Stimulated activated effector memory CD8-positive, alpha-beta T cell treated with anti-CD3 and anti-CD28 coated beads, Interleukin-12 subunit alpha, Interleukin-12 subunit beta, amount 100 ng/mL, for 72 hours (primary cell): Measurements from ENCODE around the gene OLIG2.

ENCODE experiments used
- ATAC-seq: fragments of 150-1000 bp; cut with Tn5 transposase; 2 replicates; pipeline ENCODE4 v1.10.0; 2021
- DNase-seq, 2 donors: peaks; one replicate each; pipeline ENCODE4 v3.0.0; 2021 to 2022; ENCODE audit warnings: low spot score in 2 of 2
- H3K27ac Mint-ChIP-seq: one replicate; pipeline ENCODE4 v1.8.0; 2022; ENCODE audit warnings: mild to moderate bottlenecking, mixed read lengths
- H3K36me3 Mint-ChIP-seq: one replicate; pipeline ENCODE4 v1.8.0; 2022; ENCODE audit warnings: mild to moderate bottlenecking, mixed read lengths
- H3K4me1 Mint-ChIP-seq: one replicate; pipeline ENCODE4 v1.8.0; 2022; ENCODE audit warnings: mixed read lengths
- H3K4me3 Mint-ChIP-seq: one replicate; pipeline ENCODE4 v1.8.0; 2022; ENCODE audit warnings: mild to moderate bottlenecking, mixed read lengths
- H3K9me3 Mint-ChIP-seq: one replicate; pipeline ENCODE4 v1.8.0; 2022; ENCODE audit warnings: mixed read lengths

The OLIG2 gene

DNA sequence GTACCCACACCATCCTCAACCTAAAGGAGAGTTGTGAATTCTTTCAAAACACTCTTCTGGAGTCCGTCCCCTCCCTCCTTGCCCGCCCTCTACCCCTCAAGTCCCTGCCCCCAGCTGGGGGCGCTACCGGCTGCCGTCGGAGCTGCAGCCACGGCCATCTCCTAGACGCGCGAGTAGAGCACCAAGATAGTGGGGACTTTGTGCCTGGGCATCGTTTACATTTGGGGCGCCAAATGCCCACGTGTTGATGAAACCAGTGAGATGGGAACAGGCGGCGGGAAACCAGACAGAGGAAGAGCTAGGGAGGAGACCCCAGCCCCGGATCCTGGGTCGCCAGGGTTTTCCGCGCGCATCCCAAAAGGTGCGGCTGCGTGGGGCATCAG, 638 bp upstream of the OLIG2 start:
- Mint-ChIP-seq H3K4me3 (no peak overlapping the region), H3K4me1 (peaks cover 67% of the 10 kb centered on the region), H3K9me3 (no peaks in the 10 kb centered on the region), H3K36me3 (peaks cover 13% of the 10 kb centered on the region), H3K27ac (no peak overlapping the region)
- no peak for DNase-seq
- ATAC-seq, result no peak

DNA sequence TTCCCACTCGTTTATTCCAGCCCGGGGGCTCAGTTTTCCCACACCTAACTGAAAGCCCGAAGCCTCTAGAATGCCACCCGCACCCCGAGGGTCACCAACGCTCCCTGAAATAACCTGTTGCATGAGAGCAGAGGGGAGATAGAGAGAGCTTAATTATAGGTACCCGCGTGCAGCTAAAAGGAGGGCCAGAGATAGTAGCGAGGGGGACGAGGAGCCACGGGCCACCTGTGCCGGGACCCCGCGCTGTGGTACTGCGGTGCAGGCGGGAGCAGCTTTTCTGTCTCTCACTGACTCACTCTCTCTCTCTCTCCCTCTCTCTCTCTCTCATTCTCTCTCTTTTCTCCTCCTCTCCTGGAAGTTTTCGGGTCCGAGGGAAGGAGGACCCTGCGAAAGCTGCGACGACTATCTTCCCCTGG, 716 bp downstream of the OLIG2 start:
- DNase-seq (no peak), ATAC-seq (no peak)
- H3K36me3 Mint-ChIP-seq, result peaks cover 13% of the 10 kb centered on the region
- H3K9me3 Mint-ChIP-seq, result no peaks in the 10 kb centered on the region
- H3K4me3 Mint-ChIP-seq, result peak overlapping the region; percentile 43
- no peak overlapping the region for H3K27ac Mint-ChIP-seq
- H3K4me1 Mint-ChIP-seq, result peaks cover 54% of the 10 kb centered on the region

DNA sequence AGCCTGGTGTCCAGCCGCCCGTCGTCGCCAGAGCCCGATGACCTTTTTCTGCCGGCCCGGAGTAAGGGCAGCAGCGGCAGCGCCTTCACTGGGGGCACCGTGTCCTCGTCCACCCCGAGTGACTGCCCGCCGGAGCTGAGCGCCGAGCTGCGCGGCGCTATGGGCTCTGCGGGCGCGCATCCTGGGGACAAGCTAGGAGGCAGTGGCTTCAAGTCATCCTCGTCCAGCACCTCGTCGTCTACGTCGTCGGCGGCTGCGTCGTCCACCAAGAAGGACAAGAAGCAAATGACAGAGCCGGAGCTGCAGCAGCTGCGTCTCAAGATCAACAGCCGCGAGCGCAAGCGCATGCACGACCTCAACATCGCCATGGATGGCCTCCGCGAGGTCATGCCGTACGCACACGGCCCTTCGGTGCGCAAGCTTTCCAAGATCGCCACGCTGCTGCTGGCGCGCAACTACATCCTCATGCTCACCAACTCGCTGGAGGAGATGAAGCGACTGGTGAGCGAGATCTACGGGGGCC, 1.2 kb downstream of the OLIG2 start:
- Mint-ChIP-seq H3K4me1 (peaks cover 52% of the 10 kb centered on the region), H3K27ac (no peak overlapping the region), H3K36me3 (peaks cover 13% of the 10 kb centered on the region), H3K4me3 (peak overlapping the region; percentile 43), H3K9me3 (no peaks in the 10 kb centered on the region)
- no peak for ATAC-seq
- peak in 1 of 2 donors; percentile 57 for DNase-seq

DNA sequence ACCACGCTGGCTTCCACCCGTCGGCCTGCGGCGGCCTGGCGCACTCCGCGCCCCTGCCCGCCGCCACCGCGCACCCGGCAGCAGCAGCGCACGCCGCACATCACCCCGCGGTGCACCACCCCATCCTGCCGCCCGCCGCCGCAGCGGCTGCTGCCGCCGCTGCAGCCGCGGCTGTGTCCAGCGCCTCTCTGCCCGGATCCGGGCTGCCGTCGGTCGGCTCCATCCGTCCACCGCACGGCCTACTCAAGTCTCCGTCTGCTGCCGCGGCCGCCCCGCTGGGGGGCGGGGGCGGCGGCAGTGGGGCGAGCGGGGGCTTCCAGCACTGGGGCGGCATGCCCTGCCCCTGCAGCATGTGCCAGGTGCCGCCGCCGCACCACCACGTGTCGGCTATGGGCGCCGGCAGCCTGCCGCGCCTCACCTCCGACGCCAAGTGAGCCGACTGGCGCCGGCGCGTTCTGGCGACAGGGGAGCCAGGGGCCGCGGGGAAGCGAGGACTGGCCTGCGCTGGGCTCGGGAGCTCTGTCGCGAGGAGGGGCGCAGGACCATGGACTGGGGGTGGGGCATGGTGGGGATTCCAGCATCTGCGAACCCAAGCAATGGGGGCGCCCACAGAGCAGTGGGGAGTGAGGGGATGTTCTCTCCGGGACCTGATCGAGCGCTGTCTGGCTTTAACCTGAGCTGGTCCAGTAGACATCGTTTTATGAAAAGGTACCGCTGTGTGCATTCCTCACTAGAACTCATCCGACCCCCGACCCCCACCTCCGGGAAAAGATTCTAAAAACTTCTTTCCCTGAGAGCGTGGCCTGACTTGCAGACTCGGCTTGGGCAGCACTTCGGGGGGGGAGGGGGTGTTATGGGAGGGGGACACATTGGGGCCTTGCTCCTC, 1.9 kb downstream of the OLIG2 start:
- Mint-ChIP-seq H3K9me3 (no peaks in the 10 kb centered on the region), H3K4me3 (peak overlapping the region; percentile 43), H3K4me1 (peaks cover 45% of the 10 kb centered on the region), H3K36me3 (peaks cover 13% of the 10 kb centered on the region), H3K27ac (no peak overlapping the region)
- ATAC-seq, result no peak
- DNase-seq, result no peak

DNA sequence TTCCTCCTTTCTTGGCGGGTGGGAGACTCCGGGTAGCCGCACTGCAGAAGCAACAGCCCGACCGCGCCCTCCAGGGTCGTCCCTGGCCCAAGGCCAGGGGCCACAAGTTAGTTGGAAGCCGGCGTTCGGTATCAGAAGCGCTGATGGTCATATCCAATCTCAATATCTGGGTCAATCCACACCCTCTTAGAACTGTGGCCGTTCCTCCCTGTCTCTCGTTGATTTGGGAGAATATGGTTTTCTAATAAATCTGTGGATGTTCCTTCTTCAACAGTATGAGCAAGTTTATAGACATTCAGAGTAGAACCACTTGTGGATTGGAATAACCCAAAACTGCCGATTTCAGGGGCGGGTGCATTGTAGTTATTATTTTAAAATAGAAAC, 2.5 kb downstream of the OLIG2 start:
- ATAC-seq, result no peak
- no peak overlapping the region for H3K27ac Mint-ChIP-seq
- no peaks in the 10 kb centered on the region for H3K9me3 Mint-ChIP-seq
- peaks cover 43% of the 10 kb centered on the region for H3K4me1 Mint-ChIP-seq
- H3K4me3 Mint-ChIP-seq, result peak overlapping the region; percentile 39
- H3K36me3 Mint-ChIP-seq, result peaks cover 13% of the 10 kb centered on the region
- DNase-seq, result no peak

DNA sequence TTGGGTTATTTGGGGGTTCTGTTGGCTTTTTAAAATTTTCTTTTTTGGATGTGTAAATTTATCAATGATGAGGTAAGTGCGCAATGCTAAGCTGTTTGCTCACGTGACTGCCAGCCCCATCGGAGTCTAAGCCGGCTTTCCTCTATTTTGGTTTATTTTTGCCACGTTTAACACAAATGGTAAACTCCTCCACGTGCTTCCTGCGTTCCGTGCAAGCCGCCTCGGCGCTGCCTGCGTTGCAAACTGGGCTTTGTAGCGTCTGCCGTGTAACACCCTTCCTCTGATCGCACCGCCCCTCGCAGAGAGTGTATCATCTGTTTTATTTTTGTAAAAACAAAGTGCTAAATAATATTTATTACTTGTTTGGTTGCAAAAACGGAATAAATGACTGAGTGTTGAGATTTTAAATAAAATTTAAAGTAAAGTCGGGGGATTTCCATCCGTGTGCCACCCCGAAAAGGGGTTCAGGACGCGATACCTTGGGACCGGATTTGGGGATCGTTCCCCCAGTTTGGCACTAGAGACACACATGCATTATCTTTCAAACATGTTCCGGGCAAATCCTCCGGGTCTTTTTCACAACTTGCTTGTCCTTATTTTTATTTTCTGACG, 3.1 kb downstream of the OLIG2 start:
- Mint-ChIP-seq H3K27ac (no peak overlapping the region), H3K9me3 (no peaks in the 10 kb centered on the region), H3K4me1 (peaks cover 40% of the 10 kb centered on the region), H3K4me3 (peak overlapping the region; percentile 39), H3K36me3 (peaks cover 13% of the 10 kb centered on the region)
- no peak for ATAC-seq
- no peak for DNase-seq

DNA sequence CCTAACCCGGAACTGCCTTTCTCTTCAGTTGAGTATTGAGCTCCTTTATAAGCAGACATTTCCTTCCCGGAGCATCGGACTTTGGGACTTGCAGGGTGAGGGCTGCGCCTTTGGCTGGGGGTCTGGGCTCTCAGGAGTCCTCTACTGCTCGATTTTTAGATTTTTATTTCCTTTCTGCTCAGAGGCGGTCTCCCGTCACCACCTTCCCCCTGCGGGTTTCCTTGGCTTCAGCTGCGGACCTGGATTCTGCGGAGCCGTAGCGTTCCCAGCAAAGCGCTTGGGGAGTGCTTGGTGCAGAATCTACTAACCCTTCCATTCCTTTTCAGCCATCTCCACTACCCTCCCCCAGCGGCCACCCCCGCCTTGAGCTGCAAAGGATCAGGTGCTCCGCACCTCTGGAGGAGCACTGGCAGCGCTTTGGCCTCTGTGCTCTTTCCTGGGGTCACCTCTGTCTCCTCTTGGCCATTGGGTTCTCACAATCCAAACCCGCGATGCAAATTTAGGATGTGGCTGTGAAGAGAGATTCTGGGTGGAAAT, 3.7 kb downstream of the OLIG2 start:
- Mint-ChIP-seq H3K4me3 (peak overlapping the region; percentile 39), H3K27ac (no peak overlapping the region), H3K36me3 (peaks cover 13% of the 10 kb centered on the region), H3K9me3 (no peaks in the 10 kb centered on the region), H3K4me1 (peaks cover 35% of the 10 kb centered on the region)
- DNase-seq, result no peak
- ATAC-seq, result no peak

DNA sequence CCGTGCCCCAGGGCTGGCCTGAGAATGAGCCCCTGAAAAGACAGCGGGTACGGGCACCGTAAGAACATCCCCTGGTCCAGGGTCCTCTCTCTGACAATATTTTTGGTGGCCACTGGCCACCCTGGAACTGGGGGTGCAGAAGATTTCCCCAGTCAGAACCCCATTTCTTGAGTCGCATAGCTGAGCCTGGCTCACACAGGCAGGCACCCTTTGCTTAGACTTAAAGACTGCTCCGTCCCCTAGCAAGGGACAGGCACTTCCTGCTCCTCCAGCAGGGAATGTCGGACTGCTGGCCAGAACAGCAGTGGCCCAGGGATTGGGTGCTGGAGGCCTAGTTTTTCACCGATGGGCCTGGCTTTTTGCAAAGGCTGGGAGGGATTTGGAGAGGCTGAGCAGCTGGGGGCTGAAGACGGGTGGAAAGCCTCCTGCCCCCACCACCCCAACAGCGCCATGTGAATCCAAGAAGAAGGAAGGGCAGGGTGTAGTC, 4.3 kb downstream of the OLIG2 start:
- H3K9me3 Mint-ChIP-seq, result no peaks in the 10 kb centered on the region
- H3K36me3 Mint-ChIP-seq, result peaks cover 13% of the 10 kb centered on the region
- ATAC-seq (no peak), DNase-seq (no peak)
- peak overlapping the region; percentile 39 for H3K4me3 Mint-ChIP-seq
- H3K27ac Mint-ChIP-seq, result no peak overlapping the region
- peaks cover 33% of the 10 kb centered on the region for H3K4me1 Mint-ChIP-seq

DNA sequence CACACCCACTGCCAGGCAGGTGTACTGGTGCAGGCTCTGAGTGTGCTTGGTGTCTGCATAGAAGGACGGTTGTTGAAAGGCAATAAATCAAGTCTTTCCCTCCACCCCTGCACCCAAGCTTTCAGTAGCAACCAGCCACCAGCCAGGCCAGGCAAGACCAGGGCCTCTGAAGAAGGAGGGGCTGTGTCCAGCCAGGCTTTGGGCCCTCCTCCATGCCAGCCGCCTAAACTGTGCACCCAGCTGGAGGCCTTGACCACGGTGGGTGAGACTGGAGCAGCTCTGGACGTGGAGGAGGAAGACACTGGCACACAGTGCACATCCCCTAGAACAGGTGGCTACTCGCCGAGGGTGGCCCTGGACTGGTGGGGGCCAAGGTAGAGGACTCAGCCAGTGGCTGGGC, 4.9 kb downstream of the OLIG2 start:
- peaks cover 33% of the 10 kb centered on the region for H3K4me1 Mint-ChIP-seq

DNA sequence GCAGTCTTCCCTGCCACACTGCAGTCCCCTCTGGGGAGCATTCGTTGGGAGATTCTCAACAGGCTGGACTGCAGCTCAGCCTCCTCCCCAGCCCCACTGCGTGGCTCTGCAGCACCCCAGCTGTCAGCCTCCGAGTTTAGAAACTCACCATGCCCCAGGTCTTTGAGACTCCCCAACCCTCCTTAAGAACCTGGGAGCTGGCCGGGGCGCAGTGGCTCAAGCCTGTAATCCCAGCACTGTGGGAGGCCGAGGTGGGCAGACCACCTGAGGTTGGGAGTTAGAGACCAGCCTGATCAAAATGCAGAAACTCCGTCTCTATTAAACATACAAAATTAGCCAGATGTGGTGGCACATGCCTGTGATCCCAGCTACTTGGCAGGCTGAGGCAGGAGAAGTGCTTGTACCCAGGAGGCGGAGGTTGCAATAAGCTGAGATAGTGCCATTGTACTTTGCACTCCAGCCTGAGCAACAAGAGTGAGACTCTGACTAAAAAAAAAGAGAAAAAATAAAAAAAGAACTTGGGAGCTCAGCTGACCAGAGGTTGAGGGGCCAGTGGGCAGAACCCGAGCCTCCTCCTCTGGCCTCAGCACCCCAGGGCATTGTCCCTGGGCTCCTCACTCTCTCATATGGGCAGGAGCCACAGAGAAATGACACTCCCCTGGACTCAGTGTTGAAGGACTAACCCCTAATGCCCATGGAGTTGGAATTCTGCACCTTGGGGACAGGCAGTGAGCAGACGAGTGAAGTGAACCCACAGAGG, 5.6 kb downstream of the OLIG2 start:
- ATAC-seq, result no peak
- no peak for DNase-seq
- H3K4me1 Mint-ChIP-seq, result peaks cover 30% of the 10 kb centered on the region
- peaks cover 6% of the 10 kb centered on the region for H3K36me3 Mint-ChIP-seq
- H3K9me3 Mint-ChIP-seq, result no peaks in the 10 kb centered on the region
- no peak overlapping the region for H3K4me3 Mint-ChIP-seq
- H3K27ac Mint-ChIP-seq, result no peak overlapping the region

More for the DNA sequence above, 4.9 kb downstream of the OLIG2 start:
- Mint-ChIP-seq H3K9me3 (no peaks in the 10 kb centered on the region), H3K36me3 (peaks cover 13% of the 10 kb centered on the region), H3K27ac (no peak overlapping the region), H3K4me3 (no peak overlapping the region)
- DNase-seq (no peak), ATAC-seq (no peak)

DNA sequence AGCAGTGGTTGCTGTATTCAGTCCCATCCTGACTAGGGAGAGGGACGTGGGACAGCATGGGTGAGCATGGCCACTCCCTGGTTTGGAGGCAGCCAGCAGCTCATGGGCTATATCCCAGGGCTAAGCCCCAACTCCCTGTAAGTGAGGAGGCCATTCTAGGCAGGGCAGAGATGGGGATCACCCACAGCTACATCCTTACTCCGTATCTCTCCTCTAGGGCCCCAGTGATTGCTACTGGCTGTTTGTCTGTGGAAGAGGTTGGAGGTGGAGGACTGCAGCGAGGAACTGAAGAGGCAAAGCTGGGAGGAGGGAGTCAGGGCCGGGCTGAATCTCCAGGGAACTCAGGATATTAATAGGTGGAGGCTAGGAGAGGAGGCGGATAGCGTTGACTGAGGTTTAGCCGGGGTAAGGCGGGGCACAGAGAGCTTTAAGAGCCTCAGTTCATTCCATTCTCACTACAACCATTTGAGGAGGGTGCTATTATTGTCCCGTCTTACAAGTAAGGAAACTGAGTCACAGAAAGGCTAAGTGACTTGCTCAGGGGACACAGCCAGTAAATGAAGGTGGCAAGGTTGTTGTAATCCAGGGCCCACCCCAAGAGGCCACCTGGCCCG, 6.8 kb downstream of the OLIG2 start:
- ATAC-seq (no peak), DNase-seq (no peak)
- H3K9me3 Mint-ChIP-seq, result no peaks in the 10 kb centered on the region
- H3K4me3 Mint-ChIP-seq, result no peak overlapping the region
- H3K4me1 Mint-ChIP-seq, result peaks cover 33% of the 10 kb centered on the region
- H3K36me3 Mint-ChIP-seq, result no peaks in the 10 kb centered on the region
- no peak overlapping the region for H3K27ac Mint-ChIP-seq

DNA sequence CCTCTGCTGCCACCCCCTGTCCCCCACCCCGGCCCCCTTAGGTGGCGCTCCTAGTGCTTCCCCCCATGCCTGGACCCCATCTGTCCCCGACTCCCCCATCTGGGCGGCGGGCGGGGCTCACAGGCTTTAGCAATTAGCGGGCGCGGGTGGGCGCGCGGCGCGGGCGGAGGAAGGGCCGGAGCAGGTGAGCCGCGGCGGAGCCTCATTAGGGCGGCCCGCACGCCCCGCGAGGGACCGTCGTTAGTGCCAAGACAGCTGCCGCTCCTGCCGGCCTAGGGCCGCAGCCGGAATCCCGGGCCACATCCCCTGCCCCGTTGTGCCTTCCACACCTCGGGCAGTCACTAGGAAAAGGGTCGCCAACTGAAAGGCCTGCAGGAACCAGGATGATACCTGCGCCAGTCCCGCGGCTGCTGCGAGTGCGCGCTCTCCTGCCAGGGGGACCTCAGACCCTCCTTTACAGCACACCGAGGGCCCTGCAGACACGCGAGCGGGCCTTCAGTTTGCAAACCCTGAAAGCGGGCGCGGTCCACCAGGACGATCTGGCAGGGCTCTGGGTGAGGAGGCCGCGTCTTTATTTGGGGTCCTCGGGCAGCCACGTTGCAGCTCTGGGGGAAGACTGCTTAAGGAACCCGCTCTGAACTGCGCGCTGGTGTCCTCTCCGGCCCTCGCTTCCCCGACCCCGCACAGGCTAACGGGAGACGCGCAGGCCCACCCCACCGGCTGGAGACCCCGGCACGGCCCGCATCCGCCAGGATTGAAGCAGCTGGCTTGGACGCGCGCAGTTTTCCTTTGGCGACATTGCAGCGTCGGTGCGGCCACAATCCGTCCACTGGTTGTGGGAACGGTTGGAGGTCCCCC, 7.6 kb downstream of the OLIG2 start:
- H3K27ac Mint-ChIP-seq, result no peak overlapping the region
- H3K4me3 Mint-ChIP-seq, result no peak overlapping the region
- H3K4me1 Mint-ChIP-seq, result peaks cover 29% of the 10 kb centered on the region
- H3K9me3 Mint-ChIP-seq, result no peaks in the 10 kb centered on the region
- ATAC-seq (no peak), DNase-seq (no peak)
- H3K36me3 Mint-ChIP-seq, result no peaks in the 10 kb centered on the region

DNA sequence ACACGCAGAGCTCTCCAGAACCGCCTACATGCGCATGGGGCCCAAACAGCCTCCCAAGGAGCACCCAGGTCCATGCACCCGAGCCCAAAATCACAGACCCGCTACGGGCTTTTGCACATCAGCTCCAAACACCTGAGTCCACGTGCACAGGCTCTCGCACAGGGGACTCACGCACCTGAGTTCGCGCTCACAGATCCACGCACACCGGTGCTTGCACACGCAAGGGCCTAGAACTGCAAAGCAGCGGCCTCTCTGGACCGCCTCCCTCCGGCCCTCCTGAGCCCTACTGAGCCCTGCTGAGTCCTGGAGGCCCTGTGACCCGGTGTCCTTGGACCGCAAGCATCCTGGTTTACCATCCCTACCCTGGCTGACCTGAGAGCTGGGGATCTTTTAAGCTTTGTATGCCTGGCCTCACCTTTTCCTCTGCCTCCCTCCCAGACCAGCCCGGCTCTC, 8.3 kb downstream of the OLIG2 start:
- H3K4me3 Mint-ChIP-seq, result no peak overlapping the region
- no peak overlapping the region for H3K27ac Mint-ChIP-seq
- peaks cover 23% of the 10 kb centered on the region for H3K4me1 Mint-ChIP-seq
- ATAC-seq (no peak), DNase-seq (no peak)
- H3K9me3 Mint-ChIP-seq, result no peaks in the 10 kb centered on the region
- no peaks in the 10 kb centered on the region for H3K36me3 Mint-ChIP-seq

DNA sequence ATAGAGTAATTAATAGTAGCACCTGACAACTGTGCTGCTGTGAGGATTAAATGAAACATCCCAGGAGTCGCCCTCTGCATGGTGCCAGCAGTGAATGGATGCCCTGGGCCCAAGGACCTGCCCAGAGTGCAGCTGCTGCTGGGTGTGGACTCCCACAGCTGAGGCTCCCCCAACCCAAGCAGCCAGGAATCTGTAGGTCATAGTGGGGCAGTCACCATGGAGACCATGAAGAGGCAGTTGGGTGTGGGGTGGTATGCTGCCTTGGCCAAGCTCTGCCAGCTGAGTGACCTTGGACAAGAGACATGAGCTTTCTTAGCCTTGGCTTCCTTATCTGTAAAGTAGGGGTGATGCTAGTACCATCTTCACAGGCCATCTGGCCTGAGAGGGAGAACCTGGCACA, 9.4 kb downstream of the OLIG2 start:
- Mint-ChIP-seq H3K4me3 (no peak overlapping the region), H3K27ac (no peak overlapping the region), H3K4me1 (peaks cover 16% of the 10 kb centered on the region), H3K9me3 (no peaks in the 10 kb centered on the region), H3K36me3 (no peaks in the 10 kb centered on the region)
- no peak for DNase-seq
- no peak for ATAC-seq
